Measurements from ENCODE around the gene QTRT2.

The QTRT2 gene

GRCh38 chr3:114078126-114078525, 21.6 kb downstream of the QTRT2 start:
- DNase-seq (ENCODE audit: low read depth), result no peak

GRCh38 chr3:114079761-114080160, 23.2 kb downstream of the QTRT2 start:
- no peak for DNase-seq (ENCODE audit: low read depth)

GRCh38 chr3:114080201-114080600, 23.7 kb downstream of the QTRT2 start:
- DNase-seq (ENCODE audit: low read depth), result no peak

GRCh38 chr3:114081037-114081436, 24.5 kb downstream of the QTRT2 start:
- no peak for DNase-seq (ENCODE audit: low read depth)

- DNase-seq (ENCODE audit: low read depth), result no peak
Observed at GRCh38 chr3:114083112-114083511, 26.6 kb downstream of the QTRT2 start.

- DNase-seq (ENCODE audit: low read depth), result no peak
Observed at GRCh38 chr3:114086356-114086755, 29.8 kb downstream of the QTRT2 start.

GRCh38 chr3:114089675-114090074, 33.1 kb downstream of the QTRT2 start:
- no peak for DNase-seq (ENCODE audit: low read depth)

- DNase-seq (ENCODE audit: low read depth), result no peak
Observed at GRCh38 chr3:114092151-114093015, 35.8 kb downstream of the QTRT2 start.

- DNase-seq (ENCODE audit: low read depth), result no peak
Observed at GRCh38 chr3:114093016-114093380, 36.5 kb downstream of the QTRT2 start.

GRCh38 chr3:114093596-114093995, 37.1 kb downstream of the QTRT2 start:
- no peak for DNase-seq (ENCODE audit: low read depth)

GRCh38 chr3:114095796-114096195, 39.3 kb downstream of the QTRT2 start:
- no peak for DNase-seq (ENCODE audit: low read depth)

- no peak for DNase-seq (ENCODE audit: low read depth)
Observed at GRCh38 chr3:114101101-114101500, 44.6 kb downstream of the QTRT2 start.

- DNase-seq (ENCODE audit: low read depth), result no peak
Observed at GRCh38 chr3:114103181-114103580, 46.6 kb downstream of the QTRT2 start.

GRCh38 chr3:114103858-114104257, 47.3 kb downstream of the QTRT2 start:
- DNase-seq (ENCODE audit: low read depth), result no peak

GRCh38 chr3:114104414-114104813, 47.9 kb downstream of the QTRT2 start:
- no peak for DNase-seq (ENCODE audit: low read depth)

- DNase-seq (ENCODE audit: low read depth), result no peak
Observed at GRCh38 chr3:114108137-114108536, 51.6 kb downstream of the QTRT2 start.

GRCh38 chr3:114110439-114110838, 53.9 kb downstream of the QTRT2 start:
- DNase-seq (ENCODE audit: low read depth), result no peak

GRCh38 chr3:114111060-114111770, 54.7 kb downstream of the QTRT2 start:
- DNase-seq (ENCODE audit: low read depth), result no peak

GRCh38 chr3:114112696-114113095, 56.2 kb downstream of the QTRT2 start:
- no peak for DNase-seq (ENCODE audit: low read depth)

GRCh38 chr3:114114719-114115118, 58.2 kb downstream of the QTRT2 start:
- DNase-seq (ENCODE audit: low read depth), result no peak

GRCh38 chr3:114115143-114115542, 58.6 kb downstream of the QTRT2 start:
- no peak for DNase-seq (ENCODE audit: low read depth)

- no peak for DNase-seq (ENCODE audit: low read depth)
Observed at GRCh38 chr3:114119776-114120175, 63.2 kb downstream of the QTRT2 start.

GRCh38 chr3:114120211-114120610, 63.7 kb downstream of the QTRT2 start:
- no peak for DNase-seq (ENCODE audit: low read depth)

Measured in activated T-cell treated with anti-CD3 and anti-CD28 coated beads for 1 hour (primary cell).